Glutamatergic neuron (in vitro differentiated cells): ENCODE data around the gene CASP12. TPM values are rescaled to one million over a fixed set of nuclear protein-coding genes. Genes with fewer than 3 reads are reported as not detected.

ENCODE experiments used
- DNase-seq: peaks from one replicate; pipeline ENCODE4 v3.0.0; 2022
- H3K27ac Mint-ChIP-seq: one replicate; pipeline ENCODE4 v1.8.0; 2020; ENCODE audit warnings: mild to moderate bottlenecking, mixed read lengths, inconsistent platforms; ENCODE audit not compliant: unreplicated experiment
- H3K27me3 Mint-ChIP-seq: one replicate; pipeline ENCODE4 v1.8.0; 2020; ENCODE audit warnings: mild to moderate bottlenecking, moderate library complexity, mixed read lengths, inconsistent platforms; ENCODE audit not compliant: unreplicated experiment
- H3K36me3 Mint-ChIP-seq: one replicate; pipeline ENCODE4 v1.8.0; 2020; ENCODE audit warnings: mild to moderate bottlenecking, mixed read lengths, inconsistent platforms; ENCODE audit not compliant: unreplicated experiment
- H3K4me1 Mint-ChIP-seq: one replicate; pipeline ENCODE4 v1.8.0; 2020; ENCODE audit warnings: mild to moderate bottlenecking, low read depth, mixed read lengths, inconsistent platforms; ENCODE audit not compliant: unreplicated experiment
- H3K4me3 Mint-ChIP-seq: one replicate; pipeline ENCODE4 v1.8.0; 2020; ENCODE audit warnings: mild to moderate bottlenecking, mixed read lengths, inconsistent platforms; ENCODE audit not compliant: unreplicated experiment
- H3K9me3 Mint-ChIP-seq: one replicate; pipeline ENCODE4 v1.8.0; 2020; ENCODE audit warnings: mild to moderate bottlenecking, moderate library complexity, mixed read lengths, inconsistent platforms; ENCODE audit not compliant: unreplicated experiment
- CTCF ChIP-seq: fragments of 200-600 bp; sonication (generic); IDR thresholded peaks from one replicate; pipeline ENCODE4 v1.5.0; 2021; ENCODE audit not compliant: partially characterized antibody, unreplicated experiment
- total RNA-seq: library from RNA; stranded (reverse); fragmentation: NEBNext Ultra II Directional; extraction: Animal tissue kit (Norgen Biotek cat#: 25700); gene quantifications from one replicate; pipeline ENCODE4 v1.2.1, GENCODE V29; 2021; ENCODE audit not compliant: unreplicated experiment

The CASP12 gene
- total RNA-seq, 1 donor from 2014 or later: not detected

- Mint-ChIP-seq H3K4me1 (no peaks in the 10 kb centered on the region), H3K27ac (no peak overlapping the region), H3K4me3 (no peak overlapping the region), H3K27me3 (no peaks in the 10 kb centered on the region), H3K36me3 (no peaks in the 10 kb centered on the region), H3K9me3 (no peaks in the 10 kb centered on the region)
- no peak for DNase-seq
- TF ChIP-seq CTCF: no peak
Measured at GRCh38 chr11:104905271-104905670, 7.0 kb upstream of the CASP12 start.

- Mint-ChIP-seq H3K27me3 (peaks cover 2% of the 10 kb centered on the region), H3K27ac (no peak overlapping the region), H3K36me3 (no peaks in the 10 kb centered on the region), H3K9me3 (no peaks in the 10 kb centered on the region), H3K4me3 (no peak overlapping the region), H3K4me1 (no peaks in the 10 kb centered on the region)
- no peak for DNase-seq
- TF ChIP-seq CTCF: no peak
Measured at GRCh38 chr11:104899226-104899625, 966 bp upstream of the CASP12 start.

- Mint-ChIP-seq H3K27me3 (peaks cover 2% of the 10 kb centered on the region), H3K36me3 (no peaks in the 10 kb centered on the region), H3K27ac (no peak overlapping the region), H3K4me3 (no peak overlapping the region), H3K4me1 (no peaks in the 10 kb centered on the region), H3K9me3 (no peaks in the 10 kb centered on the region)
- no peak for TF ChIP-seq CTCF
- no peak for DNase-seq
Measured at GRCh38 chr11:104898685-104899013, 389 bp upstream of the CASP12 start.

GRCh38 chr11:104895634-104896033, 2.6 kb downstream of the CASP12 start:
- Mint-ChIP-seq H3K27ac (no peak overlapping the region), H3K4me1 (no peaks in the 10 kb centered on the region), H3K9me3 (no peaks in the 10 kb centered on the region), H3K27me3 (peaks cover 2% of the 10 kb centered on the region), H3K4me3 (no peak overlapping the region), H3K36me3 (no peaks in the 10 kb centered on the region)
- DNase-seq: no peak
- TF ChIP-seq CTCF: no peak

- H3K4me1 Mint-ChIP-seq: no peaks in the 10 kb centered on the region
- no peak overlapping the region for H3K4me3 Mint-ChIP-seq
- peaks cover 2% of the 10 kb centered on the region for H3K27me3 Mint-ChIP-seq
- DNase-seq: no peak
- no peak overlapping the region for H3K27ac Mint-ChIP-seq
- H3K9me3 Mint-ChIP-seq: no peaks in the 10 kb centered on the region
- no peak for TF ChIP-seq CTCF
- H3K36me3 Mint-ChIP-seq: no peaks in the 10 kb centered on the region
Measured at GRCh38 chr11:104893876-104894275, 4.4 kb downstream of the CASP12 start.
